HL-60/S4 (cell line): Measurements from ENCODE around the gene IL34.
"Not testable (repeated sequence)": the region's sequence is repeated elsewhere in the genome, so short reads cannot be mapped to it uniquely, and the experiment has no call there.

Experiments used
- in situ Hi-C: fragments of 300-500 bp; cut with MboI; formaldehyde crosslinking; loops from 2 replicates; pipeline ENCODE4 v1.14.3; 2022; ENCODE audit warnings: low sequenced_read_pairs

The IL34 gene

GRCh38 chr16:70646260-70647241 lies at the start of gene IL34:
IL34 (plus strand) TSS chr16:70646559; CDS start chr16:70646948, 389 bp downstream.
- in situ Hi-C loops, result no loop called here

- in situ Hi-C loops, result no loop called here
These were observed 49.1 kb upstream of the IL34 start for GRCh38 chr16:70597135-70597835.

- in situ Hi-C loops, result no loop called here
These were observed 47.3 kb upstream of the IL34 start for GRCh38 chr16:70598937-70599503.

GRCh38 chr16:70600730-70601129 lies 45.6 kb upstream of the IL34 start:
- in situ Hi-C loops, result no loop called here

- in situ Hi-C loops, result no loop called here
These were observed 44.5 kb upstream of the IL34 start for GRCh38 chr16:70601576-70602575.

- in situ Hi-C loops, result no loop called here
These were observed 43.5 kb upstream of the IL34 start for GRCh38 chr16:70602831-70603230.

- in situ Hi-C loops, result no loop called here
These were observed 41.7 kb upstream of the IL34 start for GRCh38 chr16:70604407-70605282.

GRCh38 chr16:70605283-70605657 lies 41.1 kb upstream of the IL34 start:
- in situ Hi-C loops, result no loop called here

GRCh38 chr16:70608521-70608920 lies 37.8 kb upstream of the IL34 start:
- in situ Hi-C loops, result no loop called here

- in situ Hi-C loops, result no loop called here
These were observed 35.8 kb upstream of the IL34 start for GRCh38 chr16:70610273-70611223.

GRCh38 chr16:70611224-70611598 lies 35.1 kb upstream of the IL34 start:
- in situ Hi-C loops, result no loop called here

- in situ Hi-C loops, result no loop called here
These were observed 34.5 kb upstream of the IL34 start for GRCh38 chr16:70611785-70612303.

- in situ Hi-C loops, result no loop called here
These were observed 33.4 kb upstream of the IL34 start for GRCh38 chr16:70612931-70613330.

- in situ Hi-C loops, result no loop called here
These were observed 32.0 kb upstream of the IL34 start for GRCh38 chr16:70614208-70614951.

- in situ Hi-C loops, result no loop called here
These were observed 30.4 kb upstream of the IL34 start for GRCh38 chr16:70615945-70616344.

- in situ Hi-C loops, result not testable (repeated sequence)
These were observed 24.5 kb upstream of the IL34 start for GRCh38 chr16:70621864-70622263.

- in situ Hi-C loops, result no loop called here
These were observed 18.7 kb upstream of the IL34 start for GRCh38 chr16:70627696-70628095.
